Stimulated activated naive CD4-positive, alpha-beta T cell (primary cell): ENCODE results near the gene CLCNKA.
"Not testable (repeated sequence)": the region's sequence is repeated elsewhere in the genome, so short reads cannot be mapped to it uniquely, and the experiment has no call there.

Source experiments
- DNase-seq, 6 experiments: peaks; one replicate each; lab custom pipeline; 2025; lab: John Stamatoyannopoulos, UW

Gene CLCNKA

DNA sequence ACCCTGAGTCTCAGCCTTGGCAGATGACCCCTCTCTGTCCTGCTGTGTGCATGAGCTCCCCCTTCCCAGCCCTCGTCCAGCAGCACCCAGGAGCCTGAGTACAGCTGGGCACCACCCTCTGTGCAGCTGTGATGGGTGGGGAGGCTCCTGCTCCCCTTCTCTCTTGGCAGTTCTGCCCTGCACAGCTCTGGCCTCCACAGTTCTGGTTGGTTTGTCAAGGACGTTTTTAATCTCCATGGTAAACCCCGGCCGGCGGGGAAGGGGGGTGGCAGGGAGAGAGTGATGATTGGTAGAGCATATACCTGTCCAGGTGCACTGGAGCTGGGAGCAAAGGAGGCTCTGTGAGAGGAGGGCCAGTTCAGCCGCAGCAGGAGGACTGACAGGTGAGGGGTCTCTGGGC is at the start of gene CLCNKA:
CLCNKA (plus strand) TSS at position 356 of the 400 bp plus-strand sequence. CDS start 584 bp downstream, outside the sequence.
- no peak for DNase-seq

DNA sequence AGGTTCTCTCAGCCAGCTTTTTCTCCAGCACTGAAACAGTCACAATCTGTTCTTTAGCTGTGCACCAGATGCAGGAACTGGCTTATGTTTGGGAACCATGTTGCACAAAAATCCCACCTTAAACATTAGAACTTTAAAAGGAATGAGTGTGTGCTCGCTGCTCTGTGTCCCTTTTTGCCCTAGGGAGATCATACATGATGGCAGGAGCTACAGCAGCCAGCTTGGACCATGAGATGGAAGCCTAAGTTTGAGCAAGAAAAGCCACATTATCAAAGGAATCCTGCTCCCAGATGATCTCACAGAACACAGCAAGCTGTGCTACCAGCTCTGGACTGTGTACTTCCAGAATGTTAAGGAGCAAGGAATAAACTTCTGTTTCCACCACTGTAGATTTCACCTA is 49.4 kb upstream of the CLCNKA start:
- DNase-seq: no peak

DNA sequence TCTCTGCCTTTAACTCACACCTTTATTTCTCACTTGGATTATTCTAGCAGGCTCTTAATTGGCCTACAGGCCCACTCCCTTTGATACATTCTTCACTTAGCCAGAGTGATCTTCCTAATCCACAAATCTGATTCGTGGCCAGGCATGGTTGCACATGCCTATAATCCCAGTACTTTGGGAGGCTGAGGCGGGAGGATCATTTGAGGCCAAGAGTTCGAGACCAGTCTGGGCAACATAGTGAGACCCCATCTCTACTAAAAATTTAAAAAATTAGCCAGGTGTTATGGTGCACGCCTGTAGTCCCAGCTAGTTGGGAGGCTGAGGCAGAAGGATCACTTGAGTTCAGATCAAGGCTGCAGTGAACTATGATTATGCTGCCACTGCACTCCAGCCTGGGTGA is 48.1 kb upstream of the CLCNKA start:
- no peak for DNase-seq

DNA sequence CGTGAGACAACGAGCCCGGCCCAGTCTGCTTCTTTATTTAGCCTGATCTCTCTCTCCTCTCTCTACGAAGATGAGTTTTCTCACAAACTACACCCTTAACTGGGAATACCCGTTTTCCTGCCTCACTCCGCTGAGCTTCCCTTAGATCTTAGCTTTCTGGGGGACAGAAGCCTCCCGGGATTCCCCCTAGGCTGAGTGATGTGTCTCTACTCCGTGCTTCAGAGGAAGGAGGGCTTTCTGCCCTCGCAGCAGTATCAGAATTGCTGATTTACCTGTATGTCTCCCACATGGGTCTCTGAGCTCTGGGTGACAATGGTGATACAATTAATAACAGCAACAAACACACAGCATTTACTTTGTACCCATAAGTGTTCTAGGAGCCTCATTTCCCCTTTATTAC is 47.0 kb upstream of the CLCNKA start:
- DNase-seq: no peak

DNA sequence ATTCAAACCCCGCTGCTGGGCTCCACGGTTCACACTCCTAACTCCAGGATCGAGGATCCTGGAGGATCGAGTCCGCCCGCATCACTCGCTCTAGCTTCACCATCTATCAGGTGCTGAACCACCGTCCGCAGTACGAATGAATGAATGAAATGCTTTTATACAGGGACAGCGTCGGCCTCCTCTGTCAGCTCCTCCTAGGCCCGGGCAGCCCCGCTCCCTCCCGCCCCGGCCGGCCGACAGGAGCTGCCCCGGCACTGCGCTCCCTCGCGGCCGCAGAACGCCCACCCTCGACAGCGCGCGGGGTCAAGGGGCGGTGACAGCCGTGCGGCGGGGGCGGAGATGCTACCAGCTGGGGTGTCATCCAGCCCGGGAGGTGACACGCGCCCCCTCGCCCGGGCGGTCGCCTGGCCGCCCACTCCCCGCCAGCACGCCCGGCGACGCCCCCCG is 46.5 kb upstream of the CLCNKA start:
- peak in 2 of 6 experiments; percentile 54 to 74 for DNase-seq

DNA sequence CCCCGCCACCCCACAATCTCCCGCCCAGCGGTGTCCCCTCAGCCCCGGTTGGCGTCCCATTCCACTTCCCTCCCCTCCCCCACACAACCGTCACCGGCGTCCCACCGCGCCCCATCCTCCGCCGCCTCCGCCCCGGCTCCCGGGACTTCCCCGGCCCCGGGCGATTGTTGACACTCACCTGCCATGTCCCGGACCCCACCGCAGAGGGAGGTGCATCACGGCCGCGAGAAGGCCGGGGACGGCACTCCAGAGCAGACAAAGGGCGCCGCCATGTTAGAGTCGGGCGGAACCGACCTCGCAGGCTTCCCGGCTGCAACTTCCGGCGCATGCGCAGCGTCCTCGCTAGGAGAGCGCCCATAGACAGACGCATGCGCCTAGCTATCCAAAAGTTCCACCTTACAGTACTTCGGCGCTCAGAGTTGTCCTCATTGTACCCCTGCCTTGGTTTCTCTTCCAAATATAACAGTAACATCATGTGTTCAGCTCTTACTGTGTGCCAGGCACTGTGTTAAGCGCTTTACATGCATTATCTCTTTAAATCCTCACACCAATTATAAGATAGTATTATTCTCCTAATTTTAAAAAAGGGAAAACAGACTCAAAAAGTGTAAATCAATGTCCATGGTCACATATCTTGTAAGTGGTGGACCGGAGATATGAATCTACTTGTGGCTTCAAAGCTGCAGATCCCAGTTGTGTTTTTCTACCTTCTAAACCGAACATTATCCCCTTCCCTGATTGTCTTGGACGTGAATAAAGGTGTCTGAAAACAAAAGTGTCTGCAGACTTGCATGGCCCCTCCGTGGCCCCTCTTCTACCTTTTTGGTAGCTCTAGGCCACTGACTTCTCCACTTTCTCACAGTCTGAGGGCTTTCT is 45.8 kb upstream of the CLCNKA start, which contains the start of gene ZBTB17:
ZBTB17 (minus strand) TSS at position 297 of the 876 bp plus-strand sequence. CDS start 27,606 bp downstream, outside the sequence.
- DNase-seq: peak; percentile 88 to 95 (median 94)

DNA sequence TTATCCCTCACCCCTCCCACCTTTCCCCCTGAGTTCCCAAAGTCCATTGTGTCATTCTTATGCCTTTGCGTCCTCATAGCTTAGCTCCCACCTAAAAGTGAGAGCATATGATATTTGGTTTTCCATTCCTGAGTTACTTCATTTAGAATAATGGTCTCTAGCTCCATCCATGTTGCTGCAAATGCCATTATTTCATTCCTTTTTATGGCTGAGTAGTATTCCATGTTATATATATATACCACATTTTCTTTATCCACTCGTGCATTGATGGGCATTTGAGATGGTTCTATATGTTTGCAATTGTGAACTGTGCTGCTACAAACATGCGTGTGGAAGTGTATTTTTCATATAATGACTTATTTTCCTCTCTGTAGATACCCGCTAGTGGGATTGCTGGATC is 43.9 kb upstream of the CLCNKA start:
- DNase-seq: not testable (repeated sequence)

DNA sequence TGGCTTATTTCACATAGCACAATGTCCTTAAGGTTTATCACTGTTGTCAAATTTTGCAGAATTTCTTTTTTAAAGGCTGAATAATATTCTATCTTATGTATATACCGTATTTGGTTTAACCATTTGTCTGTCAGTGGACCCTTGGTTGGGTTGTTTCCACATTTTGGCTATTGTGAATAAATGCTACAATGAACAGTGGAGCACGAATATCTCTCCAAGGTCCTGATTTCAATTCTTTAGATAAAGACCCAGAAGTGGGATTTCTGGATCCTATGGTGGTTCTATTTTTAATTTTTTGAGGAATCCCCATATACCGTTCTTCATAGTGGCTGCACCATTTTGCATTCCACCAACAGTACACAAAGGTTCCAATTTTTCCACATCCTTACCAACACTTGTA is 40.2 kb upstream of the CLCNKA start:
- DNase-seq: no peak

DNA sequence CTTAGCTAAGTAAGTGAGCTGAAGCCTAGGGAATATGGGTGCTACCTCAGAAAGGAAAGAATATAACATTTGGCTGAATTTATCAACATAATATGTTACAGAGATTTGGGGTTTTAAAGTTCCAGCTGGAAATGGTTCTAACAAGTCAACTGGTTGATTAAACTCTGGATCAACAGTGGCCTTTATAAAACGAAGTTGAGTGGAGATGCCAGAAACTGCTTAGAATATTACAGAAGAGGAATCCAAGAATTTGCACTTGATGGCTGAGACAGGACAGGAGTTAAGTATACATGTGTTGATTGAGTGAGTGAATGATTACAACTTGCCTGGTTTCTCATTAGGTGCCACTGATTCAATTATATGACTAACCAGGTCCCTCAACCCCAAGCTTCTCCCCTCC is 38.6 kb upstream of the CLCNKA start:
- no peak for DNase-seq

DNA sequence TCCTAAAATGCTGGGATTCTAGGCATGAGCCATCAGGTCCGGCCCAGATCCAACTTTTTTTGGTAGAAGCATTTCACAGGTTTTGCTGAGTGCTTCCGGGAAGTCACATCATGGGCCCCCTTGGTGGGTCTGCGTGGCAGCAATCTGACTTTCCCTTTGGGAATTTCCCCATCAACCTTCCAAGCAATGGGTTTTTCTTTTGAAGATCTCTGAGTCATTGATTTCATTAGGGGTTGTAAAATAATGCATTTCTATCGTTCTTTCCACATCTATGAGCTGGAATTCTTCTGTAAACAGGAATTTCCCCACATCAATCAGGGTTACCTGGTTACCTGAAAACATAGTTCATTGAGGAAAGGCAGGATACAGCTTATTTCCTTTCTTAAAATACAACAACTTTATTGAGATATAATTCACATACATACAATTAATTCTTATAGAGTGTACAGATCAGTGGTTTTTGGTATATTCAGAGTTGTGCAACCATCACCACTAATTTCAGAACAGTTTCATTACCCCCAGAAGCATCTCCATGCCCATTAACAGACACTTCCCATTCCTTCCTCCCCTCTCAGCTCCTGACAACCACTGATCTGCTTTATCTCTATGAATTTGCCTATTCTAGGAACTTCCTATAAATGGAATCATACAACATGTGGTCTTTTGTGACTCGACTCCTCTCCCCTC is 36.1 kb upstream of the CLCNKA start:
- DNase-seq: no peak

DNA sequence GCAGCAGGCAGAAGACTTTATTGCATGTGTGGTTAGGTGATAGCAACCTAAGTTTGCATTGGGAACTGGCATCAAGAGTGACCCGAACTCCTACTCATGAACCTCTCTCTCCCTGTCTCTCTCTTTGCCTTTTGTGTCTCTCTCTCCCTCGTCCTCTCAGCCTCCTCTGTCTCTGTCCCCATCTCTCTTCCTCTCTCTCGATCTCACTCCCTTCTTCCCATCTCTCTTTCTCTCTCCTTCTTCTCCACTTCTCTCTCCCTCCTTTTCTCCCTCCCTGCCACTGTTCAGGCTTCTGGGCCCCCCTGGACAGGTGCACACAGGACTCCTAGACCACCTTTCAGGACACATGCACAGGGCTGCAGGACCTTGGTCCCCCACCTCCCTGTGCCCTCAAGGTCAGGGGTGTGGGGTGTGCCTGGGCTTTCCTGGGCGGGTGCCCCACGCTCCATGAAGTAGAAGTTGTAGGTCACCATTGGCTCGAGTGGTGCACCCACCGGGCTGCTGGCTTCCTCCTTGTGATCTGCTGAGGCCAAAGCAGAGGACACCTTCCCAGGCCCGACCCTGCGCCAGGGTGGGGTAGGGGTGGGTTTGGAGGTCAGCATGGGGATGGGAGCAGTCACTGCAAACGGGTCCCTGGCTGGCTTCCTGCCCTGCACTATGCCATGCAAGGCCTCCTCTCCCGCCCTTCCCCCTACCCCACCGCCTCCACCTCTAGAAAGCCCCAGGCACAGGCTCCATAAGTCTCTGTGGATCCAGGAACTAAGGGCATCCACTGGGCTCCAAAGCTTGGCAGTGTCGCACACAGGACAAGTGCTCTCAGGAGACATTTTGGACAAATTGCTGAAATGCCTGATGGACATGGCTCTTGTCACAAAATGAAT is 32.7 kb upstream of the CLCNKA start:
- no peak for DNase-seq

DNA sequence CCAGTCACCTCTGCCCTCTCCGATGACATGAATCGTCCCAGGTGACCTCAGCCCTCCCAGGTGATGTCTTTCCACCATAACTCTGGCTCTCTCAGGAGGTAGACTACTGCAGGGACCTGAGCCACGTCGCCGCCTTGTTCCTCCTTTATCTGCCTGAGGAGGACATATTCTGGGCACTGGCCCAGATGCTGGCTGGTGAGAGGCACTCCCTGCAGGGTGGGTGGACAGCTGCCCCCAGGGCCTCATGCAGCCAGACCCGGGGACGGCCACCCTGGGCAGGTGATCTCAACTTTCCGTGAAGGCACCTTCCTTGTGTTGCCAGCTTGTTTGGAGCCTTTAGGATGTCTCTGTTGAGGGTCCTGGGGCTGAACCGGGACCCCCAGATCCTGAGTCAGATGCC is 32.1 kb upstream of the CLCNKA start:
- DNase-seq: no peak

DNA sequence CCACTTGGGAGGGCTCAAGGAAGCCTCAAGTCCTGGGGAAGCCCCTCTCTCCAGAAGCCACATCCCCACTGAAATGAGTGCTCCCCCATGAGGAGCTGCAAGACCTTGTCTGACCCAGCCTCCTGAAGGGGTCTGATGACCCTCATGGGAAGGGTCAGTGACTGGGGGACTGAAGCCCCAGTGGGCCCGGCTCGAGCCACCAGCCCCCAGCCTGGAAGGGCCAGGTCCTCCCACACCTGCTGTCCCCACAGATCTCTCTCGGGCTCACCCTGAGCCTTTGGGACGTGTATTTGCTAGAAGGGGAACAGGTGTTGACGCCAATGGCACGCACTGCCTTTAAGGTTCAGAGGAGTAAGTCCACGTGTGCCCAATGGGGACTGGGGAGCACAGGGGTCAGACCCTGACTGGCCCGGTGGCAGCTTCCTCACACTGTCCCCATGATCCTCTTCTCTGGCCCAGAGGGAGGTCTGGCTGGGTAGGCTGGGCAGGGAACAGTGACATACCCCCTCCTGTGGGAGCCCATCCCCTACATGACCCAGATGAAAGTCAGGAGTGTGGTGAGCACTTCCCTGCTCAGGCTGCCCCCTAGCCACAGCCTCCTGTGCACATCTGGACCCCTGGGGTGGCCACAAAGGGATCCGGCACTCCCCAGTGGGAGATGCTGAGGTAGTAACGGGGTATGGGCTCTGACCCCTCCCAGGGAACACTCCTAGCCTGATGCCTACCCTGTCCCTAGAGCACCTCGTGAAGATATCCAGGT is 30.2 kb upstream of the CLCNKA start:
- no peak for DNase-seq

DNA sequence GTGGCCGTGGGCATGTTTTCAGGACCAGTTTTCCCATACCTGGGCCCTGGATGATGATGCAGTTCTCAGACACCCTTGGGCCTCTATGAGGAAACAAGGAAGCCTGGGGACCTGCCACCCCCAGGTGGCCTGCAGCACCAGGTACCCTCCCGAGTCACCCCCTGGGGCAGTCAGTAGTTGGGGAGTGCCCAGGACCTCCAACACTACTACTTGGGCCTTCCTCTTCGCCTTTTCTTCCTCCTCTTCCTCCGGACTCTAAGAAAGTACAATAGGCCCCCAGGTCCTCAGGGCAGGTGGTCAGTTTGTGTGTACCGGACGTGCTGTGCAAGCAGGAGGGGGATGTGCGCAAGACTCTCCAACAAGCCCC is 29.7 kb upstream of the CLCNKA start:
- no peak for DNase-seq

DNA sequence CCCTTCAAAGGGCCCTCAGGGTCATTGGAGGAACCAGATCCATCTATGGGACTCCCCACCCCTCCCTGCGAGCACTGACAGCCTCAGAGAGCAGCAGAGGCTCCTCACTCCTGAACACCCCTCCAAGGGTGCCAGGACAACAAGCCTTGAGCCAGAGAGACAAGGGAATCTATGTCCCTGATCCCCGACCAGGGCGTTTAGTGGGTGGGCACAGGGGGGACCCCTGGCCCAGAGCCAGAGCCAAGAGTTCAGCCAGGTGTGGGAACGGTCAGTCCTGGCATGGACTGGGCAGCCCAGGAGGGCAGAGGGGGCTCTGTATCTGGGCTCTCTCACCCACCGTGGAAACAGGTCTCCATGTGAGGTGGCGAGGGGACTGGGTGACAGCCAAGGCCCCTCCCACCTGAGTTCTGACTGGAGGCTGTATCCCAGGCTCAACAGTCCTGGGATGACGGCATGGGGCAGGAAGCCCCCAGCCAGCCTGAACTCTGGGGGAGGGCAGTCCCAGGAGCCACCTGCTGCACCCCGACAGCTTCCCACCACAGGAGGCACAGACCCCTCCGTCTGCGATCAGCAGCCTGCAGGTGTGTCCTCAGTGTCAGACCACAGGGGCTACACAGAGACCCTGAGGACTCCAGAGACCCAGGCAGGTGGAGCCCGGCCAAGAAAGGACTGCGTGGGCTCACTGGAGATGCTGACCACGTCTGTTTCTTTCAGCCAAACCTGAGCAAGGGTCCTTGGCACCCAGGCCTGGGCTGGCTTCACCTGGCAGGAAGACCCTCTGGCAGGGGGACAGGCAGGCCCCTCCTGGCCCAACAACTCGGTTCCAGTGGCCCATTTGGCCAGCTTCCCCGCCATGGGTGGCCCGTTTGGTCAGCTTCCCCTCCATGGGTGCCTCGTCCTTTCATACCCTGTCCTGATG is 29.0 kb upstream of the CLCNKA start:
- DNase-seq: no peak

DNA sequence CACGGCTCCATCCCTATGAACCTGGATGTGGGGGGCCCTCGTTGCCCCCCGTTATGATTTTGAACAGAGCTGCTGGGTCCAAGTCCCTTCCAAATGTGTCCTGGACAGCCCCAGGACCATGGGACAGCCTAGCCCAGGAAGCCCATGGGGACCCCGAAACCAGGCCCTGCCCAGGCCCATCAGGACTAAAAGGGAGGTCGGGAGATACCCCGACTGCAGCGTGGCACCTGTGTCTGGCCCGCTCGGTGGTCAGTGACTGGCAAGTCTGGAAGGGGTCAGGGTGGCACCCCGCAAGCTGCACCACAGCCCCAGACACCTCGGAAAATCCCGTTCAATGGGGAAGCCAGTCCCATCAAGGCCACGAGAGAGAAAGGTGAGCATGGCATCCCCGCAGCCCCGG is 28.2 kb upstream of the CLCNKA start:
- DNase-seq: no peak

DNA sequence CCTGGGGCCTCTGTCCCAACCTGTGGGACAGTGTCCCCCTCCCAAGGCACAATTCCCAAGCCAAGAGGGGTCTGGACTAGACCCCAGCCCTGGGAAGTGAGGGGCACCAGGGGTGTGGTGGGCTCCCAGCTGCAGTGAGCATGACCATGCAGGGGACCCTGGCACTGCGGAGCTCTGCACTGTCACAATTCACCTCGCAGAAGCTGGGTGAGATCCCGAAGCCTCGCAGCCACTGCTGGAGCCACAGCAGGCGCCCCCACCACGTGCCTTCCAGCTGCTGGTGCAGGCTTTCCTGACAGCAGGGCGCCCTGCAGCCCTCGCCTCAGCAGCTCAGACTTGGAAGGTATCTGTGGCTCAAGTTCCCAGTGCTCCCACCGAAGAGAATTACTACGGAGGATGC is 27.8 kb upstream of the CLCNKA start:
- no peak for DNase-seq

DNA sequence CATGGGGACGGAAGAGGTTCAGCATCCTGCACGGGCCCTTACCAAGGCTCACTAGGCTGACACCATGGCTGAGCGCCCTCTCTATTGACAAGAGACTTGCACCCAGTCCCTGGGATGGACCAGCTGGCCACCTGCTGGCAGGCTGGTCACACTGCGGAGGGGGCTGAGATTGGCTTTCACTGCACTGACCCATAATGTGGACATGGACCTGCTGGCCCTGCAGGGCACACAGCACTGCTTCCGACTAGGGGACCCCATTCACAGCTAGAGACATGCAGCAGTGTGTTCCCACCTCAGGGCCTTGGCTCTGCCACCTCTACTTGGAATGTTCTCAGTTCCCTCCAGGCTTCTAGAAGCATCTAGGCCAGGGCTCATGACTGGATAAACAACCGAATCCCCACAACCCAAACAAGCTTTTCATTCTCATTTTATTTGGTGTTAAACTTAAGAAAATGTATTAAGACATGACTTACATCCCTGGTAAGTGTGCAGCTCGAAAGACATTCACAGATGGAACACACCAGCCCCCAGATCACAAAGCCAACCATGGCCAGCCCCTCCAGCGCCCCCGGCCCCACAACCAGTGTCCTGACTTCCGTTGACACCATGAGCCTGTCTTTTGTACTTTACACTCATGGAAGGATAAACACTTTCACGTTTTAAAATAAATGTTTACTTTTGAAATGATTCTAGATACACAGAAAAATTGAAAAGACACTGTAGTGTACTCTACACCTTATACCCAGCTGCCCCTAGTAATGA is 27.1 kb upstream of the CLCNKA start:
- peak in 3 of 6 experiments; percentile 9 to 23 (median 10) for DNase-seq

DNA sequence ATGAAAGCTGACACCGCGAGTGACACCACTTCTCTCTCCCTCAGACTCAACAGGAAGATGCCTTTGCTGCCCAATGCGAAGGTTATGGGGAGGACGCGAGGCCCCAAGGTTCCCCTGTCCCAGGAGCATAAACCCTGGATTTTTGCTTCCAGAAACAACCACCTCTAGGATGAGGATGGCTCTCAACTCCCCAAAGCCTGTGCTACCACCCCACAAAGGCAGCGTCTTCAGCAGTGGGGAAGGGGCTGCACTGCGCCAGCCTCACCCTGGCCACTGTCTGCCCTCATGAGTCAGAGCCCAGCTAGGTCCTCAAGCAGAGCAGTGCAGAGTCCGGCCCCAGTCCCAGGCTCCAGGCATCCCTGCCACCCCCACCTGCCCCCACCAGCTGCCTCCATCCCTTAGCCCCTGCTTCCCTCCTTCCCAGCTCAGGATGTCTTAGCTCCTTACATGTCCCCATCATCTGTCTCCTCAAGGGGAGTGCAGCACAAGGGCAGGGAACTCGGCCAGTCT is 24.7 kb upstream of the CLCNKA start:
- no peak for DNase-seq
